Tibial nerve (tissue), 4 donors: ENCODE measurements around the gene PTPRT. TPM values are rescaled to one million over a fixed set of nuclear protein-coding genes. Genes with fewer than 3 reads are reported as not detected.
A peak's percentile ranks its signal among the peaks of the same experiment; 100 is the strongest.

Experiments used
- DNase-seq, 2 donors: peaks; one replicate each; pipeline ENCODE4 v3.0.0-alpha.2; 2019; ENCODE audit warnings: low spot score in 2 of 2
- H3K27ac ChIP-seq, 4 donors: fragments of 200-600 bp; sonication (generic) in 3 of 4; one replicate each; pipeline ENCODE4 v1.5.1; 2017 to 2019; ENCODE audit warnings: mild to moderate bottlenecking in 1 of 4
- H3K27me3 ChIP-seq, 2 donors: fragments of 200-600 bp; sonication (generic) in 1 of 2; one replicate each; pipeline versions ENCODE4 v1.5.1 to v1.6.0; 2017 to 2019
- H3K36me3 ChIP-seq, 3 donors: fragments of 200-600 bp; sonication (generic); one replicate each; pipeline ENCODE4 v1.5.1; 2018 to 2019
- H3K4me1 ChIP-seq, 4 donors: fragments of 200-600 bp; sonication (generic) in 3 of 4; one replicate each; pipeline ENCODE4 v1.5.1; 2017 to 2019
- H3K4me3 ChIP-seq, 4 donors: fragments of 200-600 bp; sonication (generic) in 3 of 4; one replicate each; pipeline ENCODE4 v1.5.1; 2017 to 2019; ENCODE audit warnings: mild to moderate bottlenecking in 1 of 4, moderate library complexity in 1 of 4
- H3K9me3 ChIP-seq, 4 donors: fragments of 200-600 bp; sonication (generic) in 3 of 4; one replicate each; pipeline ENCODE4 v1.5.1; 2017 to 2019
- EP300 ChIP-seq, 2 donors: sonication (generic); formaldehyde crosslinking; IDR thresholded peaks; one replicate each; pipeline ENCODE4 v1.6.1; 2017; ENCODE audit warnings: antibody characterized with exemption in 2 of 2, mild to moderate bottlenecking in 1 of 2
- POLR2A ChIP-seq, 2 donors: fragments of 450-650 bp; IDR thresholded peaks; one replicate each; pipeline ENCODE4 v1.6.1; 2017; ENCODE audit warnings: antibody characterized with exemption in 2 of 2, mild to moderate bottlenecking in 2 of 2, moderate library complexity in 2 of 2
- WGBS, 2 donors: methylation state at CpG; one replicate each; pipeline ENCODE4 v1.1.5; 2018; 5-methylcytosine and 5-hydroxymethylcytosine counted together
- total RNA-seq, 4 donors: library from RNA; depleted of rRNA; stranded (reverse); fragments of >200 nt; gene quantifications; one replicate each; pipeline ENCODE4 v1.1.0, GENCODE V29; 2016
- TF ChIP-seq, protein P1 (sequence below), 5 experiments: fragments of 200-600 bp in 3 of 5; fragments of 450-650 bp in 2 of 5; sonication (generic) in 3 of 5; IDR thresholded peaks; one replicate each; pipeline ENCODE4 v1.5.1; 2016 to 2019; ENCODE audit warnings: antibody characterized with exemption in 5 of 5, mild to moderate bottlenecking in 3 of 5, moderate library complexity in 2 of 5

The PTPRT gene
- total RNA-seq, 4 donors from 2014 or later, result under 0.01 TPM; not detected in 3

DNA sequence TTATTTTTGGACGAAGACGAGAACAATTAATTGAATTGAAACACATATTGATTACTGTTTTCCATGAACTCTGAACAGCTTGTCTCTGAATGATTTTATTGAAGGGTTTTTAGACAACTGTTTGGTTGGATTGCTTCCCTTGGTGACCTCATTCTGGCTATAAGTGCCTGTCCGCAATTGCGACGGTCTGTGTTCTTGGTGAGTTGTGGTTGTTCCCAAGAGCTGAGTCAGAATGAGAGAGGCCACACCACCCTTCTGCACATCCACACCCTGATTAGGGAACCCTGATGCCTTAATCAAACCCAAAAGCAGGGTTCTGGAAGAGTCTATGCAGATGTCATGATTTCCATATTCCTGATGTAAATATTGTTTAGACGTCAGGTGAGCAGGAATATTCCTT lies 747.0 kb downstream of the PTPRT start:
- Histone ChIP-seq H3K27ac (peak overlapping the region in 1 of 4 donors; percentile 20), H3K9me3 (no peaks in the 10 kb centered on the region), H3K4me3 (no peak overlapping the region), H3K4me1 (peaks cover 0 to 14% (median 0%) of the 10 kb centered on the region in 4 donors), H3K27me3 (no peaks in the 10 kb centered on the region), H3K36me3 (no peaks in the 10 kb centered on the region)
- TF ChIP-seq POLR2A (IDR thresholded peaks at IDR 0.05), result no peak
- no peak for TF ChIP-seq EP300 (IDR thresholded peaks at IDR 0.05)
- TF ChIP-seq, protein P1, sequence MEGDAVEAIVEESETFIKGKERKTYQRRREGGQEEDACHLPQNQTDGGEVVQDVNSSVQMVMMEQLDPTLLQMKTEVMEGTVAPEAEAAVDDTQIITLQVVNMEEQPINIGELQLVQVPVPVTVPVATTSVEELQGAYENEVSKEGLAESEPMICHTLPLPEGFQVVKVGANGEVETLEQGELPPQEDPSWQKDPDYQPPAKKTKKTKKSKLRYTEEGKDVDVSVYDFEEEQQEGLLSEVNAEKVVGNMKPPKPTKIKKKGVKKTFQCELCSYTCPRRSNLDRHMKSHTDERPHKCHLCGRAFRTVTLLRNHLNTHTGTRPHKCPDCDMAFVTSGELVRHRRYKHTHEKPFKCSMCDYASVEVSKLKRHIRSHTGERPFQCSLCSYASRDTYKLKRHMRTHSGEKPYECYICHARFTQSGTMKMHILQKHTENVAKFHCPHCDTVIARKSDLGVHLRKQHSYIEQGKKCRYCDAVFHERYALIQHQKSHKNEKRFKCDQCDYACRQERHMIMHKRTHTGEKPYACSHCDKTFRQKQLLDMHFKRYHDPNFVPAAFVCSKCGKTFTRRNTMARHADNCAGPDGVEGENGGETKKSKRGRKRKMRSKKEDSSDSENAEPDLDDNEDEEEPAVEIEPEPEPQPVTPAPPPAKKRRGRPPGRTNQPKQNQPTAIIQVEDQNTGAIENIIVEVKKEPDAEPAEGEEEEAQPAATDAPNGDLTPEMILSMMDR (IDR thresholded peaks at IDR 0.05), result no peak
- DNase-seq, result no peak
- WGBS, 2 donors, result 65 to 75% methylated on average over 6 of the region's 6 CpGs

DNA sequence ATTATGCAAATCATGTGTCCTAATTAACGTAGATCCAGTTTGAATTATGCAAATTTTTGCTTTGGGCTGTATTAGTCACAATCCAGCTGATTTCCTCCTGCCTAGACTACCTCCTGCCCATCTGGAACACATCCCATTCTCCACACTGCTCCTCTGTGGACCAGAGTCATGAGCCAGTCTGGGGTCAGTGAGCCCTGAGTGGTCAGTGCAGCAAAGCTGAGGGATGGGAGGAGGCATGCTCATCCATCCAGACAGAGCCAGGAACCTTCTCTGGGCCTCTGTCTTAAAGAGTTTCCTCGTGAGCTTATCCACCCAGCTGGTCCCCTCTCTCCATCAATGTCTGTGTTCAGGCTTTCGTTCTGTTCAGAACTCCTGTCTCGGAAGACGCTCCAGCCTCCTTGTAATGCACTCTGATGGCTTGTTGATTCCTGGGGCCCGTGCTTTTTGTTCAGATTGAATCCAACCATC lies 747.8 kb downstream of the PTPRT start:
- TF ChIP-seq POLR2A (IDR thresholded peaks at IDR 0.05) (no peak), EP300 (IDR thresholded peaks at IDR 0.05) (no peak)
- TF ChIP-seq, protein P1 (IDR thresholded peaks at IDR 0.05), result no peak
- Histone ChIP-seq H3K27me3 (no peaks in the 10 kb centered on the region), H3K4me1 (peaks cover 0 to 14% (median 0%) of the 10 kb centered on the region in 4 donors), H3K9me3 (no peaks in the 10 kb centered on the region), H3K4me3 (no peak overlapping the region), H3K36me3 (no peaks in the 10 kb centered on the region), H3K27ac (peak overlapping the region in 1 of 4 donors; percentile 20)
- DNase-seq, result no peak
- 51 to 60% methylated on average over 6 of the region's 6 CpGs for WGBS, 2 donors

DNA sequence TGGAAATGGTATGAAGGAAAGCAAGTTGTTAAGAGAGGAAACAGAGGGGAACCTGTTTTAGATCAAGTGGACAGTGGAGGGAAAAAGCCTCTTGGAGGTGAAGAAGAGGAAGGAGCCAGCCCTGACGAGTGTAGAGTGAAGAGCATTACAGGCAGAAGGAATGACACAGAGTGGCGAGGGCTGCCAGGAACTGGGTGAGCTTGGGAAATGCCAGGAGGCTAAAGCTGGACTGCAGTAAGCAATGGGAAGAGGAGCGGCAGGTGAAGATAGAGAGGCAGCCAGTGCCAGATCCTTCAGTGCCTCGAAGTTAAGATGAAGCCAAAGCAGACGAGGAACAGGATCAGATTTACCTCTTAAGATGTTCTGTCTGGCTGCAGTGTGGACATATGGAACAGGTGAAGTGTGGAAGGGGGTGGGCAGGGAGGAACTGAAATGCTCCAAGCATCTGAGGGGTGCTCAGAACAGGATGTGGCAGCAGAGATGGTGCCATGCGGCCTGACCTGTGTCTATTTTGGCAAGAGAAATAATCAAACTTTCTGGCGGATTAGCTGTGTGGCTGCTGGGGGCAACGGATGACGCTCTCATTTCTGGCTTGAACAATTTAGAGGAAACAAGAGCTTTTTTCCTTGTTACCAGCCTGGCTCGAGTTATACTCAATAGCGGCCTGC lies 748.4 kb downstream of the PTPRT start:
- TF ChIP-seq, protein P1 (IDR thresholded peaks at IDR 0.05), result no peak
- TF ChIP-seq EP300 (IDR thresholded peaks at IDR 0.05) (no peak), POLR2A (IDR thresholded peaks at IDR 0.05) (no peak)
- H3K27me3 ChIP-seq, result no peaks in the 10 kb centered on the region
- no peaks in the 10 kb centered on the region for H3K9me3 ChIP-seq
- no peak for DNase-seq
- no peaks in the 10 kb centered on the region for H3K36me3 ChIP-seq
- H3K4me1 ChIP-seq, result peaks cover 0 to 14% (median 0%) of the 10 kb centered on the region in 4 donors
- H3K4me3 ChIP-seq, result no peak overlapping the region
- no peak overlapping the region for H3K27ac ChIP-seq
- 80 to 84% methylated on average over 11 of the region's 11 CpGs for WGBS, 2 donors

DNA sequence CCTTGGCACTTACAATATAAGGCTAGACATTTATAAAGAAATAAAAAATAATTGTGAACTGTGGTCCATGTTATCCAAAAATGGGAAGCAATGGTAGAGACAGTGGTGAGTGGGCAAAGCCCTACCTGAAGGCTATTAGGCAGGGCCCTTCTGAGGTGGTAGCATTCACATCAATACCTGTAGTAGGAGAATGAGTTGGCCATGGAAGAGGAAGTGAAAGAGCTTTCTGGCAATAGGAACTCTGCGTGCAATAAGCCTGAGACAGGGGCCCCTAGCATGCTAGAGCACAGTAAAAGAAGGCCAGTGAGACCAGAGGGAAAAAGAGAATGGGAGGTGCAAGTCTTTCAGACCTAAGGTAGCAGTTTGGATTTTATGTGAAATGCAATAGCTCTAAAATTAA lies 754.5 kb downstream of the PTPRT start:
- no peaks in the 10 kb centered on the region for H3K36me3 ChIP-seq
- no peak for DNase-seq
- TF ChIP-seq EP300 (IDR thresholded peaks at IDR 0.05) (no peak), POLR2A (IDR thresholded peaks at IDR 0.05) (no peak)
- TF ChIP-seq, protein P1 (IDR thresholded peaks at IDR 0.05), result no peak
- no peak overlapping the region for H3K4me3 ChIP-seq
- no peak overlapping the region for H3K27ac ChIP-seq
- H3K9me3 ChIP-seq, result no peaks in the 10 kb centered on the region
- WGBS, 2 donors, result 67 to 68% methylated on average over 1 of the region's 1 CpG
- no peaks in the 10 kb centered on the region for H3K27me3 ChIP-seq
- H3K4me1 ChIP-seq, result no peaks in the 10 kb centered on the region

DNA sequence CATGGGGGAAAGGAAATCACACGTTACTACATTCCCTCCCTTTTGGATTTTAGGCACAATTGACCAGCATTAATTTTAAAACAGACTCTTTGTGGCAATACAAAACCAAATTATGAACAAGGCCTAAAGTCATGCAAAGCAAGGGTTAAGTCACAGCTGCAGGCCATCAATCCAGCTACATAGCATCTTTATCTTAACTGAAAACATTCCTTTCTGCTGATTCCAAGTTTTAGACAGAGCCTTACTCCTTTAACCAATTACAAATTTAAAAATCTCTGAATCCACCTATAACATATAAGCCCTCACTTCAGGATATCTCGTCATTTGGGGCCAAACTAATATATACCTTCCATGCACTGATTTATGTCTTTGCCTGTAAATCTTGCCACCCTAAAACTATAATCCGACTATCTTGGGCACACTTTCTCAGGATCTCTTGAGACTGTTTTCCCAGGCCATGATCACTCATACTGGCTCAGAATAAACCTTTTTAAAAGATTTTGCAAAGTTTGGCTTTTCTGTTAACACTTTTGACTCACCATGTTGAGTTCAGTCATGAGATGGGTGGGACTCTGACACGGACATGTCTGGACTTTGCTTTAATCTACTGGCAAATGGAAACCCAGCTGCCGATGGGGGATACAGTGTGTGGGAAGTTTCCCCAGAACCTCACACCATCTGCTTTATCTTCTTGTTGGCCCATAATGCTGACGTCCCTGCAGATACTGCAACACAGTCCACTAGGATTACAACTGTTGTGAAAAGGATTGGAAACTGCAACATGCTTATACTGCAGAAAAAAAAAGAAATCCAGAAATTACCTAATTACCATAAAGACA lies 757.0 kb downstream of the PTPRT start:
- Histone ChIP-seq H3K36me3 (no peaks in the 10 kb centered on the region), H3K4me3 (no peak overlapping the region), H3K27ac (no peak overlapping the region), H3K9me3 (no peaks in the 10 kb centered on the region), H3K27me3 (no peaks in the 10 kb centered on the region), H3K4me1 (no peaks in the 10 kb centered on the region)
- TF ChIP-seq POLR2A (IDR thresholded peaks at IDR 0.05) (no peak), EP300 (IDR thresholded peaks at IDR 0.05) (no peak)
- TF ChIP-seq, protein P1 (IDR thresholded peaks at IDR 0.05), result no peak
- no peak for DNase-seq
- 56 to 58% methylated on average over 6 of the region's 6 CpGs for WGBS, 2 donors
